Measurements from ENCODE around the gene TPCN2.

DNA sequence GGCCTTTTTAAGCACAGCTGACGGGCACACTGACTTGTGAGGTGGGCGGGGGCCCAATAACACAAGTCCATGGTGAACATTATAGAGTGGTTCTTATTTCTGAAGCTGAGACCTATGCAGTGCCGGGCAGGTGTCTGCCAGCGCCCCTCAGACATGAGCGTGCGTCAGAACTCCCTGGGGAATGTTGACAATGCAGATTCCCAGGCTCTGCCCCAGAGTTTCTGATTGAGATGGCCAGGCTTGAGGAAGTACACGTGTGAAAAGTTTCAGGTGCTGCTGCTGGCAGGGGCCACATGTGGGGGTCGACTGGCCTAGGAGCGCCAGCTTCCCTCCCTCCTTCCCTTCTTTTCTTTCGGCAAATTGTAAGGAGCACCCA, 46.2 kb downstream of the TPCN2 start:
- TF ChIP-seq FOXP2 (optimal IDR thresholded peaks at IDR 0.05; ENCODE audit: control extremely low read depth, extremely low read length, insufficient read depth) (no peak), EZH2 (IDR thresholded peaks at IDR 0.05) (no peak), POLR2AphosphoS5 (IDR thresholded peaks at IDR 0.05; ENCODE audit: borderline replicate concordance, low read depth, low read length) (no peak)
